GM12873 (cell line): ENCODE data around the gene TMED6.

ENCODE experiments used
- TF ChIP-seq, protein P1 (sequence below): IDR thresholded peaks from 2 replicates; pipeline ENCODE4 v1.5.1; 2012; ENCODE audit warnings: low read depth, mild to moderate bottlenecking, moderate library complexity, low read length, control low read depth; ENCODE audit not compliant: insufficient read depth; ENCODE audit errors: missing control alignments

The TMED6 gene

DNA sequence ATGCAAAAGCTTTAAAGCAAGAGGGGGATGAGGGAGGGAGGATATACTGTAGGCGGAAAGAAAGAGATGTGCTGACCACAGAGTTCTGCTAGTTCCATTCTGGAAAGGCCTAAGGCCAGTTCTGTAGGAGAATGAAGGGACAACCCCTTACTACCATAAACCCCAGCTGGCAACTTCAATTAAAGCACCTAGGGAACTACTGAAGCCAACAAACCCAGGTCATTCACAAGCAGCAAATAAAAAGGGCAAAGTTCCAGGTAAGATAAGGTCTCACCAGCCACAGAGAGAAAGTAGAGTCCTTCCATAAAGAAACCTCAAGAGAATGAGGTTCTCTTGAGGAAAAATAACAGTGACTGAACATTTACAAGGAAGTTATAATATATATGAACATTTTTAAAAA, 21.4 kb upstream of the TMED6 start:
- TF ChIP-seq, protein P1, sequence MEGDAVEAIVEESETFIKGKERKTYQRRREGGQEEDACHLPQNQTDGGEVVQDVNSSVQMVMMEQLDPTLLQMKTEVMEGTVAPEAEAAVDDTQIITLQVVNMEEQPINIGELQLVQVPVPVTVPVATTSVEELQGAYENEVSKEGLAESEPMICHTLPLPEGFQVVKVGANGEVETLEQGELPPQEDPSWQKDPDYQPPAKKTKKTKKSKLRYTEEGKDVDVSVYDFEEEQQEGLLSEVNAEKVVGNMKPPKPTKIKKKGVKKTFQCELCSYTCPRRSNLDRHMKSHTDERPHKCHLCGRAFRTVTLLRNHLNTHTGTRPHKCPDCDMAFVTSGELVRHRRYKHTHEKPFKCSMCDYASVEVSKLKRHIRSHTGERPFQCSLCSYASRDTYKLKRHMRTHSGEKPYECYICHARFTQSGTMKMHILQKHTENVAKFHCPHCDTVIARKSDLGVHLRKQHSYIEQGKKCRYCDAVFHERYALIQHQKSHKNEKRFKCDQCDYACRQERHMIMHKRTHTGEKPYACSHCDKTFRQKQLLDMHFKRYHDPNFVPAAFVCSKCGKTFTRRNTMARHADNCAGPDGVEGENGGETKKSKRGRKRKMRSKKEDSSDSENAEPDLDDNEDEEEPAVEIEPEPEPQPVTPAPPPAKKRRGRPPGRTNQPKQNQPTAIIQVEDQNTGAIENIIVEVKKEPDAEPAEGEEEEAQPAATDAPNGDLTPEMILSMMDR: no peak

DNA sequence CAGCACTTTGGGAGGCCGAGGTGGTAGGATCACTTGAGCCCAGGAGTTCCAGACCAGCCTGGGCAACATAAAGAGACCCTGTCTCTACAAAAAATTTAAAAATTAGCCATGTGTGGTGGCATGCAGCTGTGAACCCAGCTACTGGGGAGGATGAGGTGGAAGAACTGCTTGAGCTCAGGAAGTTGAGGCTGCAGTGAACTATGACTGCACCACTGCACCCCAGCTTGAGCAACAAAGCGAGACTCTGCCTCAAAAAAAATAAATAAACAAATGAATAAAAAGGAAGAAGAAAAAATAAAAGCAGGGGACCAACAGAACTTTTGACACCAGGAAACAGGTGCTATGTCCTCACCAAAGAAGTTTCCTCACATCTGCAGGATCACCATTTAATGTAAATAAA, 20.0 kb upstream of the TMED6 start:
- TF ChIP-seq, protein P1: no peak

DNA sequence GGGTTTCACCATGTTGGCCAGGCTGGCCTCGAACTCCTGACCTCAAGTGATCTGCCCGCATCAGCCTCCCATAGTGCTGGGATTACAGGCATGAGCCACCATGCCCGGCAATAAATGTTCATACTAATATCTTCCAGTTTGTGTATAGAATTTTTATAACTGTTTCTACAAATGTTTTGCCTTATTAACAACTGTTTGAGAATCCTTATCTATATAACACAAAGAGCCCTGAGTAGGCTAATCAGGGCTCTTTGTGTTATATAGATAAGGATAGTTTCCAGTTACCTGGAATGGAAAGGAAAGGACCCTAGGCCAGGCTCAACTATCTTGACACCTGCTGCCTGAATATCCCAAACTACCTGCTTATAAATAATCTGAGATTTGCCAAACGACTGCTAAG, 17.3 kb upstream of the TMED6 start:
- TF ChIP-seq, protein P1: no peak

DNA sequence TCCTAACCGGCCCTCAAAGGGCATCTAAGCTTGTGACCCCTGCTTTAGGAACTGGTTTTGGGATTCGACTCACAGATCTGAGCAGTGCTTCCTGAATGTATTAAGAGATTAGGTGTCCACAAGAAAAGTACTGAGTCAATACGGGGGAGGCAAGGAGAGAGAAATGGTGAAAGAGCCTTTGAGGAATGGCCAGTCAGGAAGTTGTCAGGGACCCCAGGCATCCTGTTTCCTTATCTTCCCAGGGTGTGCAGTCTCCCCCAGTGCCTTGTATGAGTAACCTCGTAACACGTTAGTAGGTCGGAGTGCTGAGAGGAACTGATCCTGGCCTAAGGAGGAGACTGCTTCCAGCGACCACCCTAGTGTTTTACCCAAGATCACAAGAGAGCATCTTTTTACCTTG, 16.4 kb upstream of the TMED6 start:
- TF ChIP-seq, protein P1: no peak

DNA sequence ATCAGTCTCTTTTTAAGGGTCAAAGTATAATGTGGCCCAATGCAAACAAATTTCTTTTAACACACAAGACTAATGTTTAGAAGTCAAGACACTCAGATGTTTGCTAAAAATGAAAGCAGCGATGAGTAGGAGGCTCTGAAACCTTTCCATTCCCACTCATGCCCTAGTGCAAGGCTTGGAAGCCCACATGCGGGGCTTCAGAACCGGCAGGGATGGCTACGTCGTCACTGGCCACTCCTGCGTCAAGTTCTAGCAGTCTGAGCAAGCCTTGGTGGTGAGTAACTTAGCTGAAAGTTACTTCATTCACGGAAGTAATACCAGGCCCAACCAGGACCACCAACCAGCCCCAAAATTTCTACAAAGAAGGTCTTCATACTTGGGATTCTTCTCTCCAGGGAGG, 14.8 kb upstream of the TMED6 start:
- TF ChIP-seq, protein P1: no peak

DNA sequence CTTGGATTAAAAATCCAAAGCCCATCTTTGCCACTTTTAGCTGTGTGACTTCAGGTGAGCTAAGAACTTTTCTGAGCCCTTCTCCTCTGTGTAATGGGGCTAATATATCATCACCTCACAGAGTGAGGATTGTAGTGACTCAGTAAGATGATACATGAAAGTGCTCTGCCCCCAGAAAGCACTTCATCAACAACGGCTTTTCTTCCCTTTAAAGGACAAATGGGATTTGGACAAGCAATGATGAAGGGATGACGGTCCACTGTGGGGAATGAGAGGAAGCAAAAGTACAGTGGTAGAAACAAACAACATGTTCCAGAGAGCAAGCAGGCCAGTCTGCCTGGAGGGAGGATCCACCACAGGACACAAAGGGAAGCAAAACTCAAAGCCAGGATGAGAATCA, 14.3 kb upstream of the TMED6 start:
- TF ChIP-seq, protein P1: no peak

DNA sequence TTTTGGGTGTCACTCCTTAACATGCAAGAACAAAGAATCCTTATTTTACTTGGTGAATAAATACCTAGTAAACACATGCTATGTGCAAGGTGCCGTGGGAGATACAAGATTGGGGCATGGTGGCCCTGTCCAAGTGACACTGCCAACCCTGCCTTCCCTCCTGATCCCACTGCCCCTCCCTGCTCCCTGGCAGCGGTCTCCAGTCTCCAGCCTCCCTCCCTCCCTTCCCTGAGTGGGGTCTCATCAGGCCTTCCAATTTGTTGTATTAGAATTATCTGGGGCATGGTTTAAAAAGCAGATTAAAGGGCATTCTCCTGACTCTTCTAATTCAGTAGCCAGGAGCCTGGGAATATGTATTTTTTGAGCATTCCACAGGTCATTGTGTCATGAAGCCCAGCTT, 12.5 kb upstream of the TMED6 start:
- TF ChIP-seq, protein P1: no peak

DNA sequence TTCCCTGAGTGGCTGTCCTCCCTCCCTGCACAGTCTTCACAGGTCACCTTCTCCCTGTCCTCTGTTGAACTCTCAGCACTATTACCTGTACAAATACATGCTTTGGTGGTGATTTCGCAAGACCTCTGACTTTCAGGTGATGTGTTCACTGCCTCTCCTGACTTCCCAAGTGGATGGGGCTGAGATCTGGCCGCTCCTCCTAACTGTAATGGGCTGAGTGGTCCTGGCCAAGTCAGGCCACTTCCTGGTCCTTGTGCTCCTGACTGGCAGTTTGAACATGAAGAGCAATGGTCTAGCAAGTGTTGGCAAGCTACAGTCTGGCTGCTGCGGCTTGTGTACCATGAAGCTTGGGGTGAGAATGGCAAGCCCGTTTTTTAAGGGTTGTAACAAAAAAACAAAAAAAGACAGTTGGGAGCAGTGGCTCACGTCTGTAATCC, 11.7 kb upstream of the TMED6 start:
- TF ChIP-seq, protein P1: no peak
